ENCODE results near the gene CLCN5. TPM values are rescaled to one million over a fixed set of nuclear protein-coding genes. Genes with fewer than 3 reads are reported as not detected.

The CLCN5 gene
- total and polyA plus RNA-seq, 2 donors: 1.4 to 26.3 TPM

GRCh38 chrX:50098749-50099148, 176.4 kb downstream of the CLCN5 start:
- Histone ChIP-seq H3K36me3 (ENCODE audit: insufficient read depth) (no peaks in the 10 kb centered on the region), H3K4me1 (ENCODE audit: insufficient read depth) (no peaks in the 10 kb centered on the region), H3K4me3 (ENCODE audit: low read depth, low read length) (no peak overlapping the region), H3K27ac (ENCODE audit: low read depth) (no peak overlapping the region)
- no peak for DNase-seq (ENCODE audit: extremely low spot score)
- WGBS: 95% methylated on average over 5 of the region's 5 CpGs

DNA sequence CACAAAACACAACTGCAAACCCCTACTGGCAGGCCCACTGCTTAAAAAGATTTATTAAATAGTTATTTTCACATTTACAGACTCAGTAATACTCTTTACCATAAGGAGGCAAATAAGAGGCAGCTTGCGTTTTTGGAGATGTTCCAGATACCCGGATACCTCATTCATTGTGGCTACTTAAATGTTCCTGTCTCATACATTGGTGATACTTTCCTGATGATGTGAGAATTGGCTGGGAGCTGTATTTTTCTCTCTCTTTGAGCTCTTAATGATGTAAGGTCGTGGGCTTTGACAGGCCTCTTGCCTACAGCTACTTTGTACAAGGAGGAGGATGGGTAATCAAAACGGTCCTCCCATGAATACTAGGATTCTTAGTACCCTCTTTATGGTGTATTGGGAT, 176.9 kb downstream of the CLCN5 start:
- Histone ChIP-seq H3K4me1 (ENCODE audit: insufficient read depth) (no peaks in the 10 kb centered on the region), H3K4me3 (ENCODE audit: low read depth, low read length) (no peak overlapping the region), H3K36me3 (ENCODE audit: insufficient read depth) (no peaks in the 10 kb centered on the region), H3K27ac (ENCODE audit: low read depth) (no peak overlapping the region)
- 65% methylated on average over 4 of the region's 4 CpGs for WGBS
- no peak for DNase-seq (ENCODE audit: extremely low spot score)

DNA sequence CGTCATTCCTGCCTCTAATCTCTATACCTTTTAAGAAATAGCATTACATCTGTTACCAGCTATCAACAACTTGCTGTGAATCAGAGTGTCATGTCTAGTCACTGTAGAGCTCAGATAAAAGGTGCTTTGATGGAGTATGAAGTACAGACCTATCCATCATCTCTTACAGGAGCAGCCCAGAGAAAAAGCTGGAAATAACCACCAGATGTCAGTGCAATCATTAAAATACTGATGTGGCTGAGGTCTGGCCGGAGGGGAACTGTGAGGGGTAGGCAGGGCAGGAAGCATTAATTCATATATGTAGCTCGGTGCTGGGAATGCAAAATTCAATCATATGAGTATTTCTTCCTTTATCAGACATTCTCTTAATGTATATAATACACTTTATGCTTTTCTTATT, 177.8 kb downstream of the CLCN5 start:
- H3K4me3 ChIP-seq (ENCODE audit: low read depth, low read length): no peak overlapping the region
- 51% methylated on average over 3 of the region's 3 CpGs for WGBS
- no peak for DNase-seq (ENCODE audit: extremely low spot score)
- H3K27ac ChIP-seq (ENCODE audit: low read depth): no peak overlapping the region
- no peaks in the 10 kb centered on the region for H3K4me1 ChIP-seq (ENCODE audit: insufficient read depth)
- H3K36me3 ChIP-seq (ENCODE audit: insufficient read depth): no peaks in the 10 kb centered on the region

- Histone ChIP-seq H3K36me3 (ENCODE audit: insufficient read depth) (no peaks in the 10 kb centered on the region), H3K4me1 (ENCODE audit: insufficient read depth) (no peaks in the 10 kb centered on the region), H3K27ac (ENCODE audit: low read depth) (no peak overlapping the region), H3K4me3 (ENCODE audit: low read depth, low read length) (no peak overlapping the region)
- WGBS: 97% methylated on average over 1 of the region's 1 CpG
- DNase-seq (ENCODE audit: extremely low spot score): no peak
Observed at GRCh38 chrX:50103176-50103575, 180.8 kb downstream of the CLCN5 start.

GRCh38 chrX:50103866-50104566, 181.6 kb downstream of the CLCN5 start:
- H3K4me1 ChIP-seq (ENCODE audit: insufficient read depth): no peaks in the 10 kb centered on the region
- DNase-seq (ENCODE audit: extremely low spot score): no peak
- no peak overlapping the region for H3K4me3 ChIP-seq (ENCODE audit: low read depth, low read length)
- 55% methylated on average over 5 of the region's 5 CpGs for WGBS
- H3K36me3 ChIP-seq (ENCODE audit: insufficient read depth): no peaks in the 10 kb centered on the region
- H3K27ac ChIP-seq (ENCODE audit: low read depth): no peak overlapping the region

- Histone ChIP-seq H3K27ac (ENCODE audit: low read depth) (no peak overlapping the region), H3K36me3 (ENCODE audit: insufficient read depth) (no peaks in the 10 kb centered on the region), H3K4me1 (ENCODE audit: insufficient read depth) (no peaks in the 10 kb centered on the region), H3K4me3 (ENCODE audit: low read depth, low read length) (no peak overlapping the region)
- no peak for DNase-seq (ENCODE audit: extremely low spot score)
- 82% methylated on average over 6 of the region's 6 CpGs for WGBS
Observed at GRCh38 chrX:50106051-50106675, 183.8 kb downstream of the CLCN5 start.

GRCh38 chrX:50107470-50107869, 185.1 kb downstream of the CLCN5 start:
- H3K36me3 ChIP-seq (ENCODE audit: insufficient read depth): no peaks in the 10 kb centered on the region
- no peak for DNase-seq (ENCODE audit: extremely low spot score)
- no peak overlapping the region for H3K27ac ChIP-seq (ENCODE audit: low read depth)
- no peak overlapping the region for H3K4me3 ChIP-seq (ENCODE audit: low read depth, low read length)
- no peaks in the 10 kb centered on the region for H3K4me1 ChIP-seq (ENCODE audit: insufficient read depth)
- WGBS: 89% methylated on average over 2 of the region's 2 CpGs

- H3K36me3 ChIP-seq (ENCODE audit: insufficient read depth): no peaks in the 10 kb centered on the region
- H3K4me3 ChIP-seq (ENCODE audit: low read depth, low read length): no peak overlapping the region
- H3K27ac ChIP-seq (ENCODE audit: low read depth): no peak overlapping the region
- no peak for DNase-seq (ENCODE audit: extremely low spot score)
- H3K4me1 ChIP-seq (ENCODE audit: insufficient read depth): no peaks in the 10 kb centered on the region
- WGBS: 80% methylated on average over 2 of the region's 2 CpGs
Observed at GRCh38 chrX:50108264-50108663, 185.9 kb downstream of the CLCN5 start.

- Histone ChIP-seq H3K4me3 (ENCODE audit: low read depth, low read length) (no peak overlapping the region), H3K27ac (ENCODE audit: low read depth) (no peak overlapping the region), H3K36me3 (ENCODE audit: insufficient read depth) (no peaks in the 10 kb centered on the region), H3K4me1 (ENCODE audit: insufficient read depth) (no peaks in the 10 kb centered on the region)
- no peak for DNase-seq (ENCODE audit: extremely low spot score)
- WGBS: 34% methylated on average over 2 of the region's 2 CpGs
Observed at GRCh38 chrX:50111742-50112141, 189.3 kb downstream of the CLCN5 start.

DNA sequence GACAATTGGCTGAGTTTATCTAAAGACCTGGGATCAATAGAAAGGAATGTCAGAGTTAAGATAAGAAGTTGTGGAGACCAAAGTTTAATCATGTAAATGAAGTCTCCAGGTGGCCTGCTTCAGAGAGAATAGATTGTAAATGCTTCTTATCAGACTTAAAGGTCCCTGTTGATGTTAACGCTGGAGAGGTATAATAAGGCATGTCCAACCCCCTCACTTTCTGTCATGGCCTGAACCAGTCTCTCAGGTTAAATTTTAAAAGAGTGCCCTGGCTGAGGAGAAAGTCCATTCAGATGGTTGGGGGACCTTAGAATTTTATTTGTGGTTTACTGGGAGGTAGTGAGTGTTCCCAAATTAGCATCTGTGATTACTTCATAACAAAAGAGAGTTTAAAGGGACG, 191.7 kb downstream of the CLCN5 start:
- no peak for DNase-seq (ENCODE audit: extremely low spot score)
- H3K4me1 ChIP-seq (ENCODE audit: insufficient read depth): no peaks in the 10 kb centered on the region
- H3K36me3 ChIP-seq (ENCODE audit: insufficient read depth): no peaks in the 10 kb centered on the region
- no peak overlapping the region for H3K4me3 ChIP-seq (ENCODE audit: low read depth, low read length)
- WGBS: 35% methylated on average over 2 of the region's 2 CpGs
- H3K27ac ChIP-seq (ENCODE audit: low read depth): no peak overlapping the region

- no peak for DNase-seq (ENCODE audit: extremely low spot score)
- WGBS: 92% methylated on average over 2 of the region's 2 CpGs
Observed at GRCh38 chrX:50115973-50116372, 193.6 kb downstream of the CLCN5 start.

DNA sequence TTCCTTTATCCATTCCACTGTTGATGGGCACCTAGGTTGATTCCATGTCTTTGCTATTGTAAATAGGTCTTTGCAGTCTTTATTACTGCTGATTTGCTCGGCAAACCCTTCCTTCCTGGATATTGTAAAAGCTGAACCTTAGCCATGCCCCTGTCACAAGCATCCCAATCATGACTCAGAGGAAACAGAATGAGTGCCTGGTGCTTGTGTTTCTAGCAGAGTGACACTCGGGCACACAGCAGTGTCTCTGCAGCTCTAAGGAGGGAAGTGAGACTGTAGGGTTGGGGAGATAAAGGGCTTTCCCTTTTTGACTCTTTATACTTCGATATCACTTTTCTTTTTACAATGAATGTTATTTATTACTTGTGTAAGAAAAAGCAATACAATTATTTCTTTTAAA, 195.1 kb downstream of the CLCN5 start:
- Histone ChIP-seq H3K4me3 (ENCODE audit: low read depth, low read length) (no peak overlapping the region), H3K4me1 (ENCODE audit: insufficient read depth) (no peaks in the 10 kb centered on the region), H3K36me3 (ENCODE audit: insufficient read depth) (no peaks in the 10 kb centered on the region), H3K27ac (ENCODE audit: low read depth) (no peak overlapping the region)
- 54% methylated on average over 3 of the region's 3 CpGs for WGBS
- DNase-seq (ENCODE audit: extremely low spot score): no peak

More at GRCh38 chrX:50115973-50116372, 193.6 kb downstream of the CLCN5 start:
- H3K27ac ChIP-seq (ENCODE audit: low read depth): no peak overlapping the region
- H3K4me3 ChIP-seq (ENCODE audit: low read depth, low read length): no peak overlapping the region
- no peaks in the 10 kb centered on the region for H3K4me1 ChIP-seq (ENCODE audit: insufficient read depth)
- H3K36me3 ChIP-seq (ENCODE audit: insufficient read depth): no peaks in the 10 kb centered on the region

- no peak overlapping the region for H3K4me3 ChIP-seq (ENCODE audit: low read depth, low read length)
- no peak overlapping the region for H3K27ac ChIP-seq (ENCODE audit: low read depth)
- no peaks in the 10 kb centered on the region for H3K4me1 ChIP-seq (ENCODE audit: insufficient read depth)
- 91% methylated on average over 1 of the region's 1 CpG for WGBS
- DNase-seq (ENCODE audit: extremely low spot score): no peak
- H3K36me3 ChIP-seq (ENCODE audit: insufficient read depth): no peaks in the 10 kb centered on the region
Observed at GRCh38 chrX:50125480-50125879, 203.1 kb downstream of the CLCN5 start.

DNA sequence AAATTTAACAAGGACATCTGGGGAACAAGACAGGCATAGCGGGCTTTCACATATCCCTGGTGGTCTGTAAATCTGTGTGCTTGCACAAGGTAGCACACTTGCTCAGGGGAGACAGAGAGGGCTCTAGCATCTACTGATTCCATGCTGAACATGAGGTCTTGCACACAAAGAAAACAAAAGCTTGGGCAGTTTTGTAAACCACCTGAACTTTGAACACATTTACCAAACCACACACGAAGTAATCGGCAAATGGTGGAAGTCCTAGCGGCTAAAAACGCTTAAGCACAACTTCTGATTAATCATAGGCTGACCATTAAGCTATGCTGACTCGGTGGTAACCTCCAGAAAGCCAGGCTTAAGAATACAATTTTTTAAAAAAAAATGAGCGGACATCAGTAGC, 225.6 kb downstream of the CLCN5 start:
- H3K27ac ChIP-seq (ENCODE audit: low read depth): no peak overlapping the region
- WGBS: 81% methylated on average over 7 of the region's 7 CpGs
- H3K4me1 ChIP-seq (ENCODE audit: insufficient read depth): no peaks in the 10 kb centered on the region
- DNase-seq (ENCODE audit: extremely low spot score): no peak
- no peaks in the 10 kb centered on the region for H3K36me3 ChIP-seq (ENCODE audit: insufficient read depth)
- H3K4me3 ChIP-seq (ENCODE audit: low read depth, low read length): no peak overlapping the region
